ENCODE measurements around the gene ADGRB2.

ADGRB2 gene

DNA sequence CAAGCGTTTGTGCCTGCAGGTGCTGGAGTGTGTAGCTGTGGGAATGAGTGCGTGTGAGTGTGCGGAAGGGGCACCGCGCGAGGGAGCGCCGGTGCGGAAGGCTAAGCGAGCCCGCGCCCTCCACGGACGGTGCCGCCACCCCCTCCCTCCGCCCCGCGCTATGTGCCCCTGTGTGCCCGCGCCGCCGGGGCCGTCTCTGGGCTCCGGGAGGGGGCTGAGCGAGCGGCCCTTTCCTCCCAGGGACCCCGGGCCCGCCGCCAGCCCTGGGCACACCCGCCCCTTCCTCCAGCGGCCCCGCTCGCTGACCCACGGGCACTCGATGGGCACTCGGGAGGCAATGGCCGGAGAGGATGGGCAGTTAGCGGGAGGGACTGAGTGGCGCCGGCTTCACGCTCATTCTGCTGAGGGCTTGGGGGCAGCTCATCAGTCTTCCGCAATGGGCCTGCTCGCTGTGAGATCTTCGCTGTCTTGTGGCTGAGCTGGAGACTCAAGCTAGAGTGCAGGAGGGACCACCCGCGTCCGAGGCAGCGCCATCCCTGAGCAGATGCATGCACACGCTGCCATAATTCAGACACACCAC, 8.6 kb upstream of the ADGRB2 start:
- H3K4me3 ChIP-seq (ENCODE audit: low read depth, low read length): peak overlapping the region; percentile 24
- TF ChIP-seq, protein P1, sequence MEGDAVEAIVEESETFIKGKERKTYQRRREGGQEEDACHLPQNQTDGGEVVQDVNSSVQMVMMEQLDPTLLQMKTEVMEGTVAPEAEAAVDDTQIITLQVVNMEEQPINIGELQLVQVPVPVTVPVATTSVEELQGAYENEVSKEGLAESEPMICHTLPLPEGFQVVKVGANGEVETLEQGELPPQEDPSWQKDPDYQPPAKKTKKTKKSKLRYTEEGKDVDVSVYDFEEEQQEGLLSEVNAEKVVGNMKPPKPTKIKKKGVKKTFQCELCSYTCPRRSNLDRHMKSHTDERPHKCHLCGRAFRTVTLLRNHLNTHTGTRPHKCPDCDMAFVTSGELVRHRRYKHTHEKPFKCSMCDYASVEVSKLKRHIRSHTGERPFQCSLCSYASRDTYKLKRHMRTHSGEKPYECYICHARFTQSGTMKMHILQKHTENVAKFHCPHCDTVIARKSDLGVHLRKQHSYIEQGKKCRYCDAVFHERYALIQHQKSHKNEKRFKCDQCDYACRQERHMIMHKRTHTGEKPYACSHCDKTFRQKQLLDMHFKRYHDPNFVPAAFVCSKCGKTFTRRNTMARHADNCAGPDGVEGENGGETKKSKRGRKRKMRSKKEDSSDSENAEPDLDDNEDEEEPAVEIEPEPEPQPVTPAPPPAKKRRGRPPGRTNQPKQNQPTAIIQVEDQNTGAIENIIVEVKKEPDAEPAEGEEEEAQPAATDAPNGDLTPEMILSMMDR (IDR thresholded peaks at IDR 0.05; ENCODE audit: insufficient read depth, low read length, missing control alignments): no peak
- DNase-seq (ENCODE audit: low read depth, low spot score): no peak
- POLR2A ChIA-PET: no interaction called here
- CTCF ChIA-PET: no interaction called here

DNA sequence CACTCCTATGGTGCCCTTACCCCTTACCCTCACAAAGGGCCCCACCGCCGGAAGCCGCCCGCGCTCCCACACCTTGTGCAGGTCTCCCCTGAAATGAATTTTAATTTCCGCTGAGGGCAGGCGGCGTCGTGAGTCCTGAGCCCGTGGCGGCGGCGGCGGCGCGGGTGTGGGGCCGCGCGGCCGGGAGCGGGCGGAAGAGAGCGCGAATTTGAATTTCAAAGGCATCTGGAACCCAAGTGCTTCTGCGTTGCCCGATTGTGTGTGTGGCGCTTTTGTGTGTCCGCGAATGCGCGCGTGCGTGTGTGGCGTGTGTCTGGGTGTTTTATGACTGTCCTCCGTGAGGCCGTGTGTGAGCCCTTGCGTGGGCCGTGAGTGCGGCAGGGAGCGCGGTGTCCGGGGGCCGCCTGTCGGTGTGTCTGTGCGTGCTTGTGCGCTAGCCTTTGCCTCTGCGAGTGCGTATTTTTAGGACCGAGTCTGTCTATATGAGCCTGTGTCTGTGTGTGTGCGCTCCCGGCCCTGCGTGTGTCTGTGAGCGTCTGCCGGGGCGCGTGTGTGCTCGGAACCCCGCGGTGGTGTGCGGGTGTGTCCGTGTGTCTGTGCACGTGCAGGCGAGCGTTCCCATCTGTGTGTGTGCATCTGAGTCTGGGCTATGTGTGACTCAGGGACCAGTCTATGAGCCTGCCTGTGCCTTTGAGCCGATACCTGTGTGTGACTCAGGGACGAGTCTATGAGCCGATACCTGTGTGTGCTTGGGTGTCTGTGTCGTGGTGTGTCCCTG, 7.9 kb upstream of the ADGRB2 start:
- H3K4me3 ChIP-seq (ENCODE audit: low read depth, low read length): peak overlapping the region; percentile 24
- no peak for DNase-seq (ENCODE audit: low read depth, low spot score)
- CTCF ChIA-PET: no interaction called here
- POLR2A ChIA-PET: no interaction called here
- TF ChIP-seq, protein P1 (IDR thresholded peaks at IDR 0.05; ENCODE audit: insufficient read depth, low read length, missing control alignments): peak; percentile 7

DNA sequence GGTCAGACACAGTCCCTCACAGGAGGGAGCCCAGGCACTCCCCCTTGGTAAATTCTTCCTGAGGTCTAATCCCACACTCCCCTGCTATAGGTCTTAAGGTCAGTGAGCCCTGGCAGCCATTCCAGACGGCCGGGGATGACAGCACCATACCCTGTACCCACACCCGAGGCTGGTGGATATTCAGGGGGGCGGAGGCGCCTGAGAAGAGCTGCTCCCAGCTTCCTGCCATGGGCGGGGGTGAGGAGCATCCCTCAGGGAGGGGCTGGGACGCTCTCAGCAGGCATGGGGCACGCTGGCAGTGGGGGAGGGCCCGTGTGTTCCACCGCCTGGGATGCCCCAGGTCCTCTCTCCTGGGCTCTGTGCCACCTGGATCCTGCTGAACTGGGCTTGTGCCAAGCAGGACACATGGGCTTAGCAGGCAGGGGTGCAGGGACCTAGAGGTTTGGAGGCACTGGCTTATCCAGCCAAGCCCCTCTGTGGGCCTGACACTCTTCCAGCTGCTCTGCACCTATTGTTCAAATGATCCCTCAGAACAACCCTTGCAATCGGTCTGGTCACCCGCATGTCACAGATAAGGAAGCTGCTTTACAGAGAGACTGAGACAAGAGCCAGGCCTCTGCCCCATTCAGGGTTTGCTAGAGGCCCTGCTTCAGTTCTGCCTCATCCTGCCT, 5.7 kb upstream of the ADGRB2 start:
- TF ChIP-seq, protein P1 (IDR thresholded peaks at IDR 0.05; ENCODE audit: insufficient read depth, low read length, missing control alignments): no peak
- no peak overlapping the region for H3K4me3 ChIP-seq (ENCODE audit: low read depth, low read length)
- no peak for DNase-seq (ENCODE audit: low read depth, low spot score)
- POLR2A ChIA-PET: interaction anchor here (0.6 kb wide), 1 partner anchor 222 kb away, joined by 3 read pairs; no protein-coding TSS in a partner anchor
- CTCF ChIA-PET: interaction anchor here (0.8 to 2.2 kb wide), 4 partner anchors 18 to 105 kb away, joined by 3 to 5 read pairs (median 4); no protein-coding TSS in a partner anchor

DNA sequence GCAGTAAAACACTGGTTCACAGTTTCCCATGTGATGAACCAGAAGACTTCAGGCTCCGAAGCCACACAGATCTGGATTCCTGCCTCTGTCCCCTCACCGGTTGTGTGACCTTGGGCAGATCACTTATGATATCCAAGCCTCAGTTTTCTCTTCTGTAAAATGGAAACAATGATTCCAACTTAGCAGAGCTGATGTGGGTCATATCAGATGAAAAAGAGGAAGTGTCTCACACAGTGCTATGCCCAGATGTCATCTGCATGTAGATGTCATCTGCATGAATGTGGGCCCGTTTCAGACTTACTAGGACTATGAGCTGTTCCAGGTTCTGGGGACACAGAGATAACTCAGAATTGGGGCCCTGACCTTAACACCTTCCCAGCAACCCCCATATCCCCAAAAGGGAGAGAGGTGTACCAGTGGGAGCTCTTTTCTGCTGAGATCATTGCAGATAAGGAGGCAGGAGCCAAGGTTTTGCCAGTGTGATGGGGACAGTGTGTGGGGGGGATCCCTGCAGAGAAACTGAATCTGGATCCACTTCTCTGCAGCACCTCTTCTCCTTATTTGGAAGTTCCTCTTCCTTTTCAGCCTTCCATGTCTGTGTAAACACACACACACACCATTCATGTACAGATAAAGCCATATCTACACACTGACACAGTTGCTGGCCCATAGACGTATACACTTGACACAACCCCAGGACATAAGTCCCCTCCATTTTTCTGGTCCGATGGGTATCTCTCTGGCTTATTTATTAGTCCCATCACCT, 5.0 kb upstream of the ADGRB2 start:
- ChIA-PET POLR2A (no interaction called here), CTCF (interaction anchor here (0.8 to 2.2 kb wide), 6 partner anchors 10 to 104 kb away, joined by 3 to 5 read pairs (median 4); no protein-coding TSS in a partner anchor)
- H3K4me3 ChIP-seq (ENCODE audit: low read depth, low read length): no peak overlapping the region
- DNase-seq (ENCODE audit: low read depth, low spot score): no peak
- TF ChIP-seq, protein P1 (IDR thresholded peaks at IDR 0.05; ENCODE audit: insufficient read depth, low read length, missing control alignments): no peak

DNA sequence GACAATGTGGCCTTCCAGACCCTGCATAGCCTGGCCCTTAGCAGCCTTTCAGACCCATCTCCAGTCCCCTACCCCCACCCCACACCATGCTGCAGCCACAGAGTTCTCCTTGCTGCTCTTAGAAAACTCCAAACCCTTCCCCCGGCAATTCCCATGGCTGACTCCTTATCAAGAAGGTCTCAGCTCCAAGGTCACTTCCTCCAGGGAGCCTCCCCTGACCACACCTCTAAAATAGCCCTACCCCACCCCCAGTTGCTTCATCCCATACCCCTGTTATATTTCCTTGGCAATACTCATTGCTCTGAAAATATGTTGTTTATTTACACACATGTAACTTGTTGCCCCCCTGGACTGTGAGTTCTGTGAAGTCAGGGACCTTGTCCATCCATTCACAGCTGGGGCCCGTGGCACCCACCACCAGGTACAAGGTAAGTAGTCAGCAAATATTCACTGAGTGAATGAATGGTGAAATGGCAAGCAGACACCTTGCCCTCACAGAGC, 4.3 kb upstream of the ADGRB2 start:
- DNase-seq (ENCODE audit: low read depth, low spot score): no peak
- POLR2A ChIA-PET: no interaction called here
- H3K4me3 ChIP-seq (ENCODE audit: low read depth, low read length): no peak overlapping the region
- CTCF ChIA-PET: interaction anchor here (0.8 to 2.2 kb wide), 5 partner anchors 9 to 52 kb away, joined by 3 to 5 read pairs (median 4); no protein-coding TSS in a partner anchor
- TF ChIP-seq, protein P1 (IDR thresholded peaks at IDR 0.05; ENCODE audit: insufficient read depth, low read length, missing control alignments): no peak
